H7 (cell line): ENCODE data around the gene GSE1. TPM values are rescaled to one million over a fixed set of nuclear protein-coding genes. Genes with fewer than 3 reads are reported as not detected.

Experiments used
- DNase-seq: peaks from one replicate; pipeline ENCODE4 v3.0.0; 2012
- H3K27me3 ChIP-seq: 2 replicates; pipeline ENCODE4 v1.6.0; 2011; ENCODE audit warnings: mild to moderate bottlenecking, low read length; ENCODE audit not compliant: control insufficient read depth, insufficient read depth
- H3K36me3 ChIP-seq: replicated peaks from 2 replicates; pipeline ENCODE4 v1.5.1; 2011; ENCODE audit warnings: low read length; ENCODE audit not compliant: control insufficient read depth, insufficient read depth
- H3K4me3 ChIP-seq: 2 replicates; pipeline ENCODE4 v1.5.1; 2011; ENCODE audit warnings: low read depth, mild to moderate bottlenecking, control low read depth, low read length, moderate library complexity; ENCODE audit not compliant: insufficient read depth
- total RNA-seq: library from RNA; depleted of rRNA; stranded (reverse); fragments of >200 nt; shearing (Covaris generic); gene quantifications from 2 replicates; pipeline ENCODE4 v1.2.3, GENCODE V29; 2014; rRNA removed

GSE1 gene
- total RNA-seq: 52.5 and 73.6 TPM in 2 replicates

- Histone ChIP-seq H3K36me3 (peaks cover 1% of the 10 kb centered on the region), H3K4me3 (peak within 1 kb of the TSS; percentile 89), H3K27me3 (peaks cover 2% of the 10 kb centered on the region; the same call in 1 of the 2 replicates)
- peak; percentile 98 for DNase-seq
Observed at GRCh38 chr16:85612801-85613603, at the start of gene GSE1. GSE1 (plus strand) TSS chr16:85613322; CDS start chr16:85613392, 70 bp downstream.

- no peaks in the 10 kb centered on the region for H3K36me3 ChIP-seq
- no peak overlapping the region for H3K4me3 ChIP-seq
- no peak for DNase-seq
Observed at GRCh38 chr16:85563515-85564276, 49.4 kb upstream of the GSE1 start.

GRCh38 chr16:85564277-85565051 lies 48.7 kb upstream of the GSE1 start:
- Histone ChIP-seq H3K27me3 (no peaks in the 10 kb centered on the region), H3K36me3 (no peaks in the 10 kb centered on the region), H3K4me3 (no peak overlapping the region)
- peak; percentile 78 for DNase-seq

More at GRCh38 chr16:85563515-85564276, 49.4 kb upstream of the GSE1 start:
- no peaks in the 10 kb centered on the region for H3K27me3 ChIP-seq

- H3K36me3 ChIP-seq: no peaks in the 10 kb centered on the region
- no peak for DNase-seq
- no peak overlapping the region for H3K4me3 ChIP-seq
- H3K27me3 ChIP-seq: no peaks in the 10 kb centered on the region
Observed at GRCh38 chr16:85565340-85565739, 47.8 kb upstream of the GSE1 start.

GRCh38 chr16:85565801-85566526 lies 47.2 kb upstream of the GSE1 start:
- H3K4me3 ChIP-seq: no peak overlapping the region
- H3K36me3 ChIP-seq: no peaks in the 10 kb centered on the region
- H3K27me3 ChIP-seq: no peaks in the 10 kb centered on the region
- no peak for DNase-seq

GRCh38 chr16:85566561-85567100 lies 46.5 kb upstream of the GSE1 start:
- Histone ChIP-seq H3K36me3 (no peaks in the 10 kb centered on the region), H3K4me3 (no peak overlapping the region), H3K27me3 (no peaks in the 10 kb centered on the region)
- peak; percentile 89 for DNase-seq

GRCh38 chr16:85567101-85567866 lies 45.8 kb upstream of the GSE1 start:
- no peak overlapping the region for H3K4me3 ChIP-seq

GRCh38 chr16:85567935-85568334 lies 45.2 kb upstream of the GSE1 start:
- no peaks in the 10 kb centered on the region for H3K27me3 ChIP-seq
- no peaks in the 10 kb centered on the region for H3K36me3 ChIP-seq
- H3K4me3 ChIP-seq: no peak overlapping the region
- DNase-seq: no peak

More at GRCh38 chr16:85567101-85567866, 45.8 kb upstream of the GSE1 start:
- peak; percentile 81 for DNase-seq
- no peaks in the 10 kb centered on the region for H3K36me3 ChIP-seq
- no peaks in the 10 kb centered on the region for H3K27me3 ChIP-seq

- Histone ChIP-seq H3K4me3 (no peak overlapping the region), H3K27me3 (no peaks in the 10 kb centered on the region), H3K36me3 (no peaks in the 10 kb centered on the region)
- DNase-seq: no peak
Observed at GRCh38 chr16:85568519-85568918, 44.6 kb upstream of the GSE1 start.

GRCh38 chr16:85569039-85569614 lies 44.0 kb upstream of the GSE1 start:
- DNase-seq: no peak
- Histone ChIP-seq H3K4me3 (no peak overlapping the region), H3K36me3 (no peaks in the 10 kb centered on the region), H3K27me3 (no peaks in the 10 kb centered on the region)

GRCh38 chr16:85569615-85570212 lies 43.4 kb upstream of the GSE1 start:
- H3K27me3 ChIP-seq: no peaks in the 10 kb centered on the region
- no peaks in the 10 kb centered on the region for H3K36me3 ChIP-seq
- no peak overlapping the region for H3K4me3 ChIP-seq
- DNase-seq: peak; percentile 92

GRCh38 chr16:85570213-85570734 lies 42.8 kb upstream of the GSE1 start:
- no peak for DNase-seq
- Histone ChIP-seq H3K27me3 (no peaks in the 10 kb centered on the region), H3K36me3 (no peaks in the 10 kb centered on the region), H3K4me3 (no peak overlapping the region)
